ENCODE results near the gene DAPK2. TPM values are rescaled to one million over a fixed set of nuclear protein-coding genes. Genes with fewer than 3 reads are reported as not detected.

DAPK2 gene
- total and polyA plus RNA-seq, 2 of the 13 experiments (the other 11 are each of a cell fraction or from before 2014, with no cell fraction given), result 0.33 to 0.63 TPM

DNA sequence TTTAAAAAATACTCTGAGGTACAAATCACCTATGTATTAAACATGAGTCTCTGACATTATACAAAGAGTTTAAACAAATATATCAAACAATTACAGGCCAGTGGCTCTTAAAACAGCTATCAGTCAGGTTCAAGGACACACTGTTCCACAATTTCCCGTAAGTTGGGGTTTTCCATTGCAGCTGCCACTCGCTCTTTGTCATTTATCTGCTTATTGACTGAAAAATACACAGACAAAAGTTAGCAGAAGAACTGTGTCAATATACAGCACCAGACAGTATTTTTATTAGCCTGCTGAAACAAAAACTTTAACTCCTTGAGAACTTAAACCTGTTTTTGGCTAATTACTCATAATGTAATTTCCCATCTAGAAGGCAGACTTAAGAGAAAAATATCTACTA lies 26.5 kb upstream of the DAPK2 start:
- ChIA-PET CTCF (ENCODE audit: low intra/inter-chr PET ratio, low total read pairs) (no interaction called here), POLR2A (interaction anchor here (1.5 to 6.9 kb wide), 3 partner anchors 21 to 462 kb away, joined by 3 to 88 read pairs (median 12); partner anchors contain the start of genes CIAO2A and SNX1)
- in situ Hi-C loops (cut with HindIII; ENCODE audit: extremely low pct_ligation_motif_present, low pct_unique_long_range_greater_than_20kb) (no loop called here), intact Hi-C loops (cut with micrococcal nuclease; ENCODE audit: unreplicated experiment) (loop anchor here (2.0 kb wide), 1 partner anchor 20 kb away; the partner anchor contains the start of gene CIAO2A)
- FAIRE-seq (peak; percentile 94), ATAC-seq (peak; percentile 74), DNase-seq (ENCODE audit: low spot score) (peak; percentile 91)
- Histone ChIP-seq H3K4me3 (replicated peaks in 1 of 3; ENCODE audit: insufficient read depth in 1 of 3, low read depth in 2 of 3, low read length in 3 of 3) (peak overlapping the region in 1 of 3 experiments; percentile 0; a peak in 1 of 6 replicates), H2AFZ (ENCODE audit: low read length) (no peak overlapping the region), H3K27ac (ENCODE audit: extremely low read length, insufficient read depth, low read length) (peak overlapping the region; percentile 37), H3K27me3 (ENCODE audit: control insufficient read depth in 1 of 2, insufficient read depth in 2 of 2, low read length in 2 of 2) (no peaks in the 10 kb centered on the region), H3K9me3 (ENCODE audit: low read length) (no peaks in the 10 kb centered on the region), H3K36me3 (replicated peaks in 1 of 2; ENCODE audit: control insufficient read depth in 1 of 2, insufficient read depth in 2 of 2, low read length in 2 of 2) (peaks cover 3 to 5% of the 10 kb centered on the region in 2 experiments; a peak in 2 of 5 replicates), H3K79me2 (ENCODE audit: insufficient read depth, low read length) (no peaks in the 10 kb centered on the region), H3K9ac (ENCODE audit: insufficient read depth, low read depth, low read length) (no peak overlapping the region), H3K4me2 (ENCODE audit: low read depth, low read length) (peak overlapping the region; percentile 59), H3K4me1 (ENCODE audit: insufficient read depth, low read length) (peaks cover 53% of the 10 kb centered on the region), H4K20me1 (ENCODE audit: insufficient read depth, low read length) (no peaks in the 10 kb centered on the region)
- WGBS (ENCODE audit: low lambda C conversion rate), result 0% methylated on average over 2 of the region's 2 CpGs
- BruUV-seq (replicated peaks), result no TSS peak
- no peak for TF ChIP-seq ARHGAP35 (CRISPR knock-in tag; IDR thresholded peaks at IDR 0.05; ENCODE audit: borderline replicate concordance)
- TF ChIP-seq ZNF850 (CRISPR knock-in tag; conservative IDR thresholded peaks at IDR 0.05), result no peak
- TF ChIP-seq ZNF335 (CRISPR knock-in tag; IDR thresholded peaks at IDR 0.05), result peak; percentile 62; the same call in 1 of the 2 replicates
- no peak for TF ChIP-seq CHD2 (IDR thresholded peaks at IDR 0.05; ENCODE audit: low read depth, low read length)
- peak; percentile 99 for TF ChIP-seq SOX5 (CRISPR knock-in tag; IDR thresholded peaks at IDR 0.05; ENCODE audit: borderline replicate concordance)
- peak; percentile 66; the same call in 1 of the 2 replicates for TF ChIP-seq ETV5 (CRISPR knock-in tag; IDR thresholded peaks at IDR 0.05; ENCODE audit: borderline replicate concordance)
- peak; percentile 62; the same call in 1 of the 2 replicates for TF ChIP-seq ZFP1 (CRISPR knock-in tag; IDR thresholded peaks at IDR 0.05)
- peak; percentile 81 for TF ChIP-seq KDM6A (CRISPR knock-in tag; IDR thresholded peaks at IDR 0.05; ENCODE audit: low read depth)
- TF ChIP-seq SIX4 (CRISPR knock-in tag; IDR thresholded peaks at IDR 0.05), result peak; percentile 82; the same call in 1 of the 2 replicates
- TF ChIP-seq ZNF3 (CRISPR knock-in tag; IDR thresholded peaks at IDR 0.05), result no peak; the same call in 1 of the 2 replicates
- TF ChIP-seq CENPX (CRISPR knock-in tag; IDR thresholded peaks at IDR 0.05), result no peak
- no peak for TF ChIP-seq NPAS2 (CRISPR knock-in tag; IDR thresholded peaks at IDR 0.05; ENCODE audit: borderline replicate concordance)
- TF ChIP-seq MTA1 (CRISPR knock-in tag; IDR thresholded peaks at IDR 0.05; ENCODE audit: borderline replicate concordance), result no peak
- TF ChIP-seq ZNF230 (CRISPR knock-in tag; IDR thresholded peaks at IDR 0.05), result no peak
- 0 out of 2 replicates have a peak, but pooled peaks have one; percentile 57 for TF ChIP-seq SATB2 (CRISPR knock-in tag; IDR thresholded peaks at IDR 0.05)
- TF ChIP-seq GABPB1 (CRISPR knock-in tag; IDR thresholded peaks at IDR 0.05), result 0 out of 2 replicates have a peak, but pooled peaks have one; percentile 24
- no peak for TF ChIP-seq ZNF564 (CRISPR knock-in tag; IDR thresholded peaks at IDR 0.05)
- no peak for TF ChIP-seq ZNF530 (CRISPR knock-in tag; IDR thresholded peaks at IDR 0.05; ENCODE audit: low read depth)
- TF ChIP-seq, protein P1, sequence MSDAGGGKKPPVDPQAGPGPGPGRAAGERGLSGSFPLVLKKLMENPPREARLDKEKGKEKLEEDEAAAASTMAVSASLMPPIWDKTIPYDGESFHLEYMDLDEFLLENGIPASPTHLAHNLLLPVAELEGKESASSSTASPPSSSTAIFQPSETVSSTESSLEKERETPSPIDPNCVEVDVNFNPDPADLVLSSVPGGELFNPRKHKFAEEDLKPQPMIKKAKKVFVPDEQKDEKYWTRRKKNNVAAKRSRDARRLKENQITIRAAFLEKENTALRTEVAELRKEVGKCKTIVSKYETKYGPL (CRISPR knock-in tag; IDR thresholded peaks at IDR 0.05), result 0 out of 2 replicates have a peak, but pooled peaks have one; percentile 41
- no peak for TF ChIP-seq RNF2 (conservative IDR thresholded peaks at IDR 0.05; ENCODE audit: low read depth)
- TF ChIP-seq RARA (CRISPR knock-in tag; IDR thresholded peaks at IDR 0.05), result peak; percentile 98
- TF ChIP-seq ZNF614 (CRISPR knock-in tag; IDR thresholded peaks at IDR 0.05; ENCODE audit: borderline replicate concordance), result peak; percentile 75; the same call in 1 of the 2 replicates
- TF ChIP-seq ZNF333 (CRISPR knock-in tag; IDR thresholded peaks at IDR 0.05; ENCODE audit: borderline replicate concordance), result no peak

Measured in HepG2 (cell line).